Measurements from ENCODE around the gene ARSB. TPM values are rescaled to one million over a fixed set of nuclear protein-coding genes. Genes with fewer than 3 reads are reported as not detected.
"Not testable (repeated sequence)": the region's sequence is repeated elsewhere in the genome, so short reads cannot be mapped to it uniquely, and the experiment has no call there.

ARSB gene
- total RNA-seq, 1 donor from 2014 or later = 12.4 TPM

DNA sequence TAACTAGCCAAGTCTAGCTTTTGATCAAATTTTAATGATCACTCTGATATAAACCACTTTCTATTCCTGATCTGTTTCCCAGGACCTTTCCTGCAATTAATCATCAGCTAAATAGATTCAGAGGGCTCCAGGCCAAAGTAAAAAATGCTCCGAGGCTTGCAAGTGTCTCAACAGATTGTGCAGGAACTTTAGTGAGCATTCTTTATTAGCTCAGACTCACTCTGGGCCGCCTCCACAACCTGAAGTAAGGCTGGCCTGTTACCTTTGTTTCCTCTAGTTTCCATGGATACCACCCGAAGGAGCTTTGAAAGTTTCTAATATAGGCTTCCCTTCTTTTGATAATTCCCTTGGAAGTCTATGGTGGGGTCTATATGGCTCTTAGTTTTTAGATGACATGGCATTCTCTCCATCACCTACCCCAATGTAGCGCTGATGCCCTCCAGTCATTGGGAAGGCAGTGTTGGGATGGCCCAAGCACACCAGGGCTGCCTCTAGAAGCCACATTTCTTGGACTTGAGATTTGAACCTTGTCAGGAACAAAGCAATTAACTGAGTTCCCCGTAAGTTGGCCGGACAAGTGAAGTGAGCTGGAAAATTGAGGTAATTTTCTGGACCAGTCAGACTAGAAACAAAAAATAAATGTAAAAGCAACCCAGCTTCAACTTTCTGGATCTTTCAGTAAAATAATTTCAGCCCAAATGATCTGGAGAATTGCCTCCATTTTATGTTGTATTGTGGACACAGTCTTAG lies 238.9 kb downstream of the ARSB start:
- Mint-ChIP-seq H3K9me3 (no peaks in the 10 kb centered on the region), H3K36me3 (ENCODE audit: low read depth) (no peaks in the 10 kb centered on the region), H3K4me3 (no peak overlapping the region), H3K27me3 (peaks cover 8% of the 10 kb centered on the region), H3K4me1 (no peaks in the 10 kb centered on the region), H3K27ac (no peak overlapping the region)
- intact Hi-C loops (cut with micrococcal nuclease) = no loop called here
- no peak for DNase-seq

DNA sequence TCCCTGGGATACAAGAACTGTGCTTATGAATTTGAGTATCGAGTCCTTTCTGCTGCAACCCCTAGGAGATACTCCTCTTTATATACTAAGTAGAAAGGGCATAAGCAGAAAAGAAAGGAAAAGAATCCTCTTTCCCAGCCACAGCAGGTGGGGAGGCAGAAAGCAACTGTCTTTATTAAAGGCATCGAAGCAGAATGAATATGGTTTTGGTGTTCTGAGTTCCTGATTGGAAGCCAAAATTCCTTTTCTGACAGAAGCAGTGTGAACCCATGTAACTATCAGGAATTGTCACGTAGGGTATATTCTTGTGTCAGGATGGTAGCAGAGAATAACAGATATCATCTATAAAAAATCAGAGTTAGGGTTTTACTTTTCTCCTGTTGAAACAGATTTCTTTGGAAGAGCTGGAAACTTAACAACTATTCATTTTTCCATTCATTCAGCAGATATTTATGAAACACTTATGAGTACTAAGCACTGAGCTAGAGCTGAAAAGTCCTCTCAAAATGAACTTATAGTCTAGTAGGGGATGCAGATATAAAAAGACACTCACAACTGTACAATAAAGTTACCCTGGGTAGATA lies 240.1 kb downstream of the ARSB start:
- H3K27ac Mint-ChIP-seq = no peak overlapping the region
- H3K4me1 Mint-ChIP-seq = no peaks in the 10 kb centered on the region
- H3K27me3 Mint-ChIP-seq = peaks cover 8% of the 10 kb centered on the region
- DNase-seq = no peak
- H3K4me3 Mint-ChIP-seq = no peak overlapping the region
- intact Hi-C loops (cut with micrococcal nuclease) = no loop called here
- H3K36me3 Mint-ChIP-seq (ENCODE audit: low read depth) = no peaks in the 10 kb centered on the region
- H3K9me3 Mint-ChIP-seq = no peaks in the 10 kb centered on the region

- Mint-ChIP-seq H3K36me3 (ENCODE audit: low read depth) (no peaks in the 10 kb centered on the region), H3K9me3 (no peaks in the 10 kb centered on the region), H3K27me3 (peaks cover 5% of the 10 kb centered on the region), H3K27ac (no peak overlapping the region), H3K4me1 (no peaks in the 10 kb centered on the region), H3K4me3 (no peak overlapping the region)
- intact Hi-C loops (cut with micrococcal nuclease) = no loop called here
- DNase-seq = no peak
Measured at GRCh38 chr5:78741019-78741418, 244.1 kb downstream of the ARSB start.

DNA sequence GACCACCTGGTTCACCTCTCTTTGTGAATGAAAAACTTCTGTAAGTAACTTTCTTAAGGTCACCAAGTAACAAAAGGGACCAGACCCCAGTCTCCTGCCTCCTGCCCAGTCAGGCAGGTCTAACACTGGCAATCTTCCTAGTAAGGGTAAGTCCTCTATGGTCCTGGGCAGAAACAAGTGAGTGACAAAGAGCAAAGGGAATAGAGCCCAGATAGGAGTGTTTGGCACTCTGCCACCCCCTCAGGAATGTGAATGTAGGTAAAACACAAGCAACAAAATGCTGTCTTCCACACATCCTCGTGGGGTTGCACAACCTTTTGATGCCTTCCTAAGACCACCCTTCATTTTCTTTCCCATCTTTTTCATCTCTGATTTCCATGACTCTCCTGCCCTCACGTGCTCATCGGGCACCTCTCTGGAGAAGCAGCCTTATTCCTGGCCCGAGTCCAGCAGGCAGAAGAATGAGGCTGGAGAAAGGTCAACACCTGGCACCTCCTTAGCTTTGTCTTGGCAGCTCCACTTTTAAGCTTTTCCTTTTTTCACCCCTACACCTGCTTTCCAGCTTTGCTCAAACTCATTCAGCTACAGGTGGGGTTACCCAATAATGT lies 246.3 kb downstream of the ARSB start:
- Mint-ChIP-seq H3K9me3 (no peaks in the 10 kb centered on the region), H3K36me3 (ENCODE audit: low read depth) (no peaks in the 10 kb centered on the region), H3K4me3 (no peak overlapping the region), H3K27me3 (peaks cover 7% of the 10 kb centered on the region), H3K27ac (no peak overlapping the region), H3K4me1 (no peaks in the 10 kb centered on the region)
- DNase-seq = no peak
- intact Hi-C loops (cut with micrococcal nuclease) = no loop called here

DNA sequence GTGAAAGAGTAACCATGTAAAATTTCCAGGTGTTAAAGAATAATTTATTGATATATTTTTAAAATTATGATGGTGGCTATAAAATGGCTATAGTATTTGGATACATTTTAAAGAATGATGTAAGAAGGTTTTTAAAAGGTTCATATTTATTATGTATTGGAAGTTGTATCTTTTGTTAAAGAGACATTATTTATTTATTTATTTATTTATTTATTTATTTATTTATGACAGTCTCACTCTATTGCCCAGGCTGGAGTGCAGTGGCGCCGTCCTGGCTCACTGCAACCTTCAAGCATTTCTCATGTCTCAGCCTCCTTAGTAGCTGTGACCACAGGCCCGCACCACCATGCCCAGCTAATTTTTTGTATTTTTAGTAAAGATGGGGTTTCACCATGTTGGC lies 247.0 kb downstream of the ARSB start:
- H3K9me3 Mint-ChIP-seq = no peaks in the 10 kb centered on the region
- no peak overlapping the region for H3K27ac Mint-ChIP-seq
- intact Hi-C loops (cut with micrococcal nuclease) = no loop called here
- peaks cover 7% of the 10 kb centered on the region for H3K27me3 Mint-ChIP-seq
- H3K4me3 Mint-ChIP-seq = no peak overlapping the region
- H3K36me3 Mint-ChIP-seq (ENCODE audit: low read depth) = no peaks in the 10 kb centered on the region
- no peak for DNase-seq
- H3K4me1 Mint-ChIP-seq = no peaks in the 10 kb centered on the region

- Mint-ChIP-seq H3K36me3 (ENCODE audit: low read depth) (no peaks in the 10 kb centered on the region), H3K4me3 (no peak overlapping the region)
- intact Hi-C loops (cut with micrococcal nuclease) = no loop called here
Measured at GRCh38 chr5:78735834-78736463, 249.2 kb downstream of the ARSB start.

GRCh38 chr5:78734950-78735349 lies 250.2 kb downstream of the ARSB start:
- Mint-ChIP-seq H3K27me3 (peaks cover 7% of the 10 kb centered on the region), H3K4me1 (no peaks in the 10 kb centered on the region), H3K27ac (no peak overlapping the region), H3K36me3 (ENCODE audit: low read depth) (no peaks in the 10 kb centered on the region), H3K9me3 (peaks cover 3% of the 10 kb centered on the region), H3K4me3 (no peak overlapping the region)
- intact Hi-C loops (cut with micrococcal nuclease) = no loop called here
- DNase-seq = no peak

More at GRCh38 chr5:78735834-78736463, 249.2 kb downstream of the ARSB start:
- no peak for DNase-seq
- Mint-ChIP-seq H3K27ac (no peak overlapping the region), H3K27me3 (peaks cover 7% of the 10 kb centered on the region), H3K4me1 (no peaks in the 10 kb centered on the region), H3K9me3 (no peaks in the 10 kb centered on the region)

GRCh38 chr5:78734094-78734845 lies 250.8 kb downstream of the ARSB start:
- DNase-seq = no peak
- intact Hi-C loops (cut with micrococcal nuclease) = no loop called here
- peaks cover 3% of the 10 kb centered on the region for H3K9me3 Mint-ChIP-seq
- peaks cover 7% of the 10 kb centered on the region for H3K27me3 Mint-ChIP-seq
- H3K36me3 Mint-ChIP-seq (ENCODE audit: low read depth) = no peaks in the 10 kb centered on the region
- H3K4me1 Mint-ChIP-seq = no peaks in the 10 kb centered on the region
- no peak overlapping the region for H3K4me3 Mint-ChIP-seq
- no peak overlapping the region for H3K27ac Mint-ChIP-seq

DNA sequence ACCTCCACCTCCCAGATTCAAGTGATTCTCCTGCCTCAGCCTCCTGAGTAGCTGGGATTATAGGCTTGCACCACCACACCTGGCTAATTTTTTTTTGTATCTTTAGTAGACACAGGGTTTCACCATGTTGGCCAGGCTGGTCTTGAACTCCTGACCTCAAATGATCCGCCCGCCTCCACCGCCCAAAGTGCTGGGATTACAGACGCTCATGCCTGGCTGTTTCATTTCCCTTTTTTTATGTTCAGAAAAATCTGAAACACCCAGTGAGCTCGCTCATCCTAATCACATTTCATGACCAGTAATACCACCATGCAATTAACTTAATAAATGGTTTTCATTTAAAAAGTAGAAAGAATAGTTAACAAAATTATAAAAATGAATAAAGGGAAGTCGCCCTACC lies 252.4 kb downstream of the ARSB start:
- H3K4me3 Mint-ChIP-seq; DNase-seq; H3K27ac Mint-ChIP-seq; intact Hi-C loops (cut with micrococcal nuclease); H3K36me3 Mint-ChIP-seq (ENCODE audit: low read depth); H3K4me1 Mint-ChIP-seq; H3K9me3 Mint-ChIP-seq; H3K27me3 Mint-ChIP-seq: not testable (repeated sequence)

- H3K4me1 Mint-ChIP-seq = no peaks in the 10 kb centered on the region
- peaks cover 5% of the 10 kb centered on the region for H3K27me3 Mint-ChIP-seq
- H3K9me3 Mint-ChIP-seq = peaks cover 3% of the 10 kb centered on the region
- no peak for DNase-seq
- intact Hi-C loops (cut with micrococcal nuclease) = no loop called here
- H3K36me3 Mint-ChIP-seq (ENCODE audit: low read depth) = no peaks in the 10 kb centered on the region
- H3K27ac Mint-ChIP-seq = no peak overlapping the region
- no peak overlapping the region for H3K4me3 Mint-ChIP-seq
Measured at GRCh38 chr5:78731884-78732283, 253.2 kb downstream of the ARSB start.

DNA sequence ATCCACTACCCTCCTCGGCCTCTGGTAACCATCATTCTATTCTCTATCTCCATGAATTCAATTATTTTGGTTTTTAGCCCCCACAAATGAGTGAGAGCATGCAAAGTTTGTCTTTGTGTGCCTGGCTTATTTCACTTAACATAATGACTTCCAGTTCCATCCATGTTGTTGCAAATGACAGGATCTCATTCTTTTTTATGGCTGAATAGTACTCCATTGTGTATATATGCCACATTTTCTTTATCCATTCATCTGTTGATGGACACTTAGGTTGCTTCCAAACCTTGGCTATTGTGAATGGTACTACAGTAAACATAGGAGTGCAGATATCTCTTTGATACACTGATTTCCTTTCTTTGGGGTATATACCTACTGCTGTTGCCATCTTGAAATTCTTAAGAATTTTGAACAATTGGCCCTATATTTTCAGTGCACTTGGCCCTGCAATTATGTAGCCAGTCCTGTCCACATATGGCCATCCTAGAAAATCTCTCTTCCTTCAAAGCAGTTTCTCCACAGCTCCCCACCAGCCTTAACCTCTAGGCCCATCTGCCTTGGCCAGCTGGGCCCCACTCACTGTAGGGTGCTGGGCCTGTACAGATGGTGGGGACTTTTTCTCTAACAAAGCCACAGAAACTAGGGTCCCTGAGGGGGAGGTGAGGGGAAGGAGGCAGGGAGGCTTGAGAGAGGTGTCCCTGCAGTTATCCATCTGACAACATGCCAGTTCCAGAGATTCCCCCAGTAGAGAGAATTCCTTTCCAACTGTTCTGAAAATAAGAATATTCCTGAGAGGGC lies 254.6 kb downstream of the ARSB start:
- Mint-ChIP-seq H3K4me3 (no peak overlapping the region), H3K9me3 (peaks cover 3% of the 10 kb centered on the region), H3K36me3 (ENCODE audit: low read depth) (no peaks in the 10 kb centered on the region), H3K27ac (no peak overlapping the region), H3K27me3 (peaks cover 5% of the 10 kb centered on the region), H3K4me1 (no peaks in the 10 kb centered on the region)
- DNase-seq = no peak
- intact Hi-C loops (cut with micrococcal nuclease) = no loop called here

- Mint-ChIP-seq H3K27ac (no peak overlapping the region), H3K4me3 (no peak overlapping the region), H3K4me1 (no peaks in the 10 kb centered on the region), H3K27me3 (no peaks in the 10 kb centered on the region), H3K9me3 (peaks cover 3% of the 10 kb centered on the region), H3K36me3 (ENCODE audit: low read depth) (no peaks in the 10 kb centered on the region)
- intact Hi-C loops (cut with micrococcal nuclease) = no loop called here
- DNase-seq = no peak
Measured at GRCh38 chr5:78727786-78728761, 257.0 kb downstream of the ARSB start.

Data from activated CD4-positive, alpha-beta T cell treated with anti-CD3 and anti-CD28 coated beads, Interleukin-2, amount 10 ng/mL, durations not matched to agents 24 days and 14 days (primary cell).